HG02798 (cell line): ENCODE measurements around the gene DLK2.
A peak's percentile ranks its signal among the peaks of the same experiment; 100 is the strongest.
"Not testable (repeated sequence)": the region's sequence is repeated elsewhere in the genome, so short reads cannot be mapped to it uniquely, and the experiment has no call there.

ENCODE experiments used
- ATAC-seq: cut with Tn5 transposase; IDR thresholded peaks from one replicate; pipeline ENCODE4 v1.9.1; 2021; ENCODE audit warnings: mild to moderate bottlenecking; ENCODE audit not compliant: unreplicated experiment, poor library complexity

The DLK2 gene, protein sequence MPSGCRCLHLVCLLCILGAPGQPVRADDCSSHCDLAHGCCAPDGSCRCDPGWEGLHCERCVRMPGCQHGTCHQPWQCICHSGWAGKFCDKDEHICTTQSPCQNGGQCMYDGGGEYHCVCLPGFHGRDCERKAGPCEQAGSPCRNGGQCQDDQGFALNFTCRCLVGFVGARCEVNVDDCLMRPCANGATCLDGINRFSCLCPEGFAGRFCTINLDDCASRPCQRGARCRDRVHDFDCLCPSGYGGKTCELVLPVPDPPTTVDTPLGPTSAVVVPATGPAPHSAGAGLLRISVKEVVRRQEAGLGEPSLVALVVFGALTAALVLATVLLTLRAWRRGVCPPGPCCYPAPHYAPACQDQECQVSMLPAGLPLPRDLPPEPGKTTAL

DNA sequence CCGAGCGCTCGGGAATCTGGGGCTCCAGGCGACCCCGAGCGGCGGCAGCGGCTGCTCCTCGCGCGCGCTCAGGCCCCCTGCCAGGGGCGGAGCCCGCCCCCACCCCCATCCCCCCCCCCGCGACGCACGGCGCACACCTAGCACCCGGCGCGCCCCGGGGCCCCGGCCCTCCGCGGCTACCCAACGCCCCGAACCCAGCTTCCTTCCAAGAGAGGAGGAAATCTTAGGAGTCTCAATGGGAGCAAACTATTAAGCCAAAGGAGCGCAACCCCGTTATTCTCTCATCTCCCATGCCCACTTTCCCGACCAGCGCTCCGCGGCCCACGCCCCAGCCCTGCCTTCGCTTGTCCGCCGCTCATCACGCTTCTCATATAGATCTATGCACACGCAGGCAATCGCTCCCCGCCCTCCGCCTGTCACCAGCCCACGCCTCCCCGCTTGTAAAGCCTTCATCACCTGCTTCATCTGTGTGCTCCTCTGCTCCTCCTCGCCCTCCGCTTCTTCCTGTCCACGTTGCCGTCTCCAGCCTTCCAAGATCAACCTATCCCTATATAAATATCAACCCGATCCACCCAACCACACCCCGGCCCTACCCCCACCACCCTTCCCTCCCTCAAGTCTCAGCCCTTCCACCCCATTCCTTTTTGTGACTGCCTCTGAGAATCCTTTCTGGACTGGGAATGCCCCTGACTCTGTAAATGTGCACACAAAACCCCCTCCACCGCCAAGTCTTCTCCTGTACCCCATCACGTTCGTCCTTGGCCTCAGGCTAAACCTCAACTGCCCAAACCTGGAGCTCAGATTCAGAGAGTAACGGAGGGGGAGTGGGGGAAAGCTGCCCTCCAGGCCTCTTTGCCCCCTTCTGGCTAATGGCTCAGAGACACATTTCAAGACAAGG is at the start of gene DLK2:
DLK2 (minus strand) TSS at position 18 of the 898 bp plus-strand sequence. CDS start 723 bp downstream, outside the sequence.
- peak; percentile 37 for ATAC-seq

DNA sequence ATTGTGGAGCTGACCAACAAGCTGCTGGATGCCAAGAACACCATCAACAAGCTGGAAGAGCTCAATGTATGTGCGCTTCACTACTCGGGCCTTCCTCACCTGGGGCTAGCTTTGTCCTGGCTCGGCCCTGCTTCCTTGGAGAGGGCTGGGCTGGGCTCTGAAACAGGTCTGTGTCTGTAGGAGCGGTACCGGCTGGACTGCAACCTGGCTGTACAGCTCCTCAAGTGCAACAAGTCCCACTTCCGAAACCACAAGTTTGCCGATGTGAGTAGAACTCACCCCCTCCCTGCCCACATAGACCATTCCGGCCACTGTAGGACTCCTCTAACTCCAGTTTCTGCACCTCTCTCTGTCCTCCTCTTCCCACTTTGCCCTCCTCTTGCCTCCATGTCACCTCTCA is 48.1 kb upstream of the DLK2 start:
- no peak for ATAC-seq

DNA sequence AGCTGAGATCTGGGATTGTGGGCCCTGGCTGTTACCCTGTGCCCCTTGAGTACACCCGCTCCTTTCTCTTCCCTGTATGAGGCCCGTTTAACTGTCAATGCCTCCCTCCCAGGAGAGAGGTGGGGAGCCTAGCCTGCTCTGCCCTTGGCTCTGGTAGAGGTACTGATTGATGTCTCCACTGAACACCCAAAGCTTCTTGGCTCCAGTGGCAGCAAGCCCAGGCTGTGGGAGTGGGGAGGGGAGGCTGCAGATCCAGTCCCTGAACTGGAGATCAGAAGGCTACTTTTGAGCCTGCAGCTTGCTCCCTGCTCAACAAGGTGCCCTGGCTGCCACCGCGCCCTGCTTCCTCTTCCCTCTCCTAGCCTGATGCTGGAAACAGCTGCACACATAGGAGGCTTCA is 47.3 kb upstream of the DLK2 start:
- no peak for ATAC-seq

DNA sequence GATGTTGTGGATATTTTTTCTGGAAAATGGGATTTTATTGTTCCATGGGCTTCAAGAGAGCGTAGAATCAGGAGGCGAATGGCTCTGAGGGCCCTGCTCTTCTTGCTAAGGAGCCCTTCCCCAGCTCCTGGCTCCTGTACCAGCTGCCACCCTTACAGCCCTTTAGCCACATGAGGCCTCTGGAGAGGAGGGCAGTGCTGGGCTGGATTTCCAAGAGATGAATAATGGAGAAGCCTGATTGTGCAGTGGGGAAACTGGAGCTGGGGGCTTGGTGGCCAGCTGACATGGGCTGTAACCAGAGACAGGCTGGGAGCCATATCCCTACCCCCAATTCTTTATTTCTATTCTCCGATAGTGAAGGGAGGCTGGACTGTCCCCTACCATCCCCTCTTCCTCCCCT is 45.6 kb upstream of the DLK2 start:
- no peak for ATAC-seq

DNA sequence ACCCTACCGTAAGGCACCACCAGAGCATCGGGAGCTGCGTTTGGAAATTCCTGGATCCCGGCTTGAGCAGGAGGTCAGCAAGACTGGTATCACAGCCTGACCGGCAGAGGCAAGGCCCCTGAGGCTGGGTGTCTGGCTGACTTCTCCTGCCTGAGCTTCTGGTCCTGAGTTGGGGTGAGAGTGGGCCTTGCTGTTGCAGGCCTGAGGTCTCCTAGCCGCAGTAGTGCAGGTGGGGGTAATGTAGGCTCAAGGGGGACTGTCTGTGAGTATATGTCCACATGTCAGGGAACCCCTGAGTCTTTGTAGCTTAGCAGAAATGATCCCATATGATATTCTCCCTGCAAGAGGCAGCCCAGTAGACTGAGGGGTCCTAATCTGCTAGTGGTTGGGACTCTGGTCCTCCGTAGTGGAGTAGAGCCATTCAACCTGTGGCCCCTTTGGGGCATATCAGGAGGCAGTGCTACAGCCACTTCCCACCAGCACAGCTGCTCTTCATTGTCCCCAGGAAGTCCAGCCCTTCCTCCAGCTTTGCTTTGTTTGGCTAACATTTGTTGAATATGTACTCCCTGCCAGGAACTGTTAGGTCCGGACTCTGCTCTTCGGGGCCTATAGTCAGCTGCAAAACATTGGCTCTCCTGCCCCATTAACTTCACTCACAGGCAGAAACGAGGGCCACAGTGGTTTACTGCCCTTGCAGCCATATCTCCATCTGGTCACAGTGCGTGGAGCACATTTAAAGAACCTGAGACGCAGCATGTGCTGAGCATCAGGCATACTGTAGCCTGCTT is 43.9 kb upstream of the DLK2 start:
- ATAC-seq, result no peak

DNA sequence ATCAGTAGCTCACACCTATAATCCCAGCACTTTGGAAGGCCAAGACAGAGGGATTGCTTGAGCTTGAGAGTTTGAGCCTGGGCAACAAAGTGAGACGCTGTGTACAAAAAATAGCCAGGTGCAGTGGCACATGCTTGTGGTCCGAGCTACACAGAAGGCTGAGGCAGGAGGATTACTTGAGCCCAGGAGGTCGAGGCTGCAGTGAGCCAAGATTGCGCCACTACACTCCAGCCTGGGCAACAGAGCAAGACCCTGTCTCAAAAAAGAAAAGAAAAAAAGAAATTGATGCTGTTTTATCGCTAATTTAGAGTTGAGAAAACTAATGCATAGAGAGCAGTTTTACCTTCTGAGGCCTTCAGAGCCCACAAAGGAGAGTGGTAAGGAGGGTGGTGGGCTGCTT is 42.9 kb upstream of the DLK2 start:
- ATAC-seq, result not testable (repeated sequence)

DNA sequence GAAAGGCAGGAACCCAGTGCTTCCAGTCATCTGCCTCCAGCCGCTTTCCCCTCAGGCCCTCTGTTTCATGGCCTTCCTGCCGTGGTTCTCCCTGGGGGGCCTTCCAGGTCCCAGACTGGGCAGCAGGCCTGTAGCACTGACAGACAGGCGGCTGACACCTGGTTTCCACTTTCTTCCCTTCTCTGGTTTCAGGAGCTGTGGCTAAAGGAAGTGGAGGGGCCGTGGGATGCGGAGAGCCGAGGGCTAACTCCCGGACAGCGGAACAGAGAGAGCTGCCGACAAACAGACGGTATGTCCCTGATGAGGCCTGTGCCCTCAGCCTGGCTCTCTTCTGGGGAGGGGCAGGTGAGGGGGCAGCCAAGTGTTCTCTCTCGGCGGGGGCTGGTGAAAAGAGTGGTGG is 42.3 kb upstream of the DLK2 start:
- ATAC-seq, result no peak

DNA sequence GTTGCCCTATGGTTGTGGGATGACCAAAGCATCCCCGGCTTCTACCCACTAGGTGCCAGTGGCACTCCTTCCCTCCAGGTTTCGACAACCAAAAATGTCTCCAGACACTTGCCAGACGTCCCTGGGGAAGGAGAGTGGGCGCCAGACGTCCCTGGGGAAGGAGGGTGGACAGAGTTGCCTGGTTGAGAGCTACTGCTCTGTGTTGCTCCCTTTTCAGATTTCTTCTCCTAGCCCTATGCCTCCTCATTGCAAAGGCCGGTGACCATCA is 41.7 kb upstream of the DLK2 start:
- ATAC-seq, result no peak

DNA sequence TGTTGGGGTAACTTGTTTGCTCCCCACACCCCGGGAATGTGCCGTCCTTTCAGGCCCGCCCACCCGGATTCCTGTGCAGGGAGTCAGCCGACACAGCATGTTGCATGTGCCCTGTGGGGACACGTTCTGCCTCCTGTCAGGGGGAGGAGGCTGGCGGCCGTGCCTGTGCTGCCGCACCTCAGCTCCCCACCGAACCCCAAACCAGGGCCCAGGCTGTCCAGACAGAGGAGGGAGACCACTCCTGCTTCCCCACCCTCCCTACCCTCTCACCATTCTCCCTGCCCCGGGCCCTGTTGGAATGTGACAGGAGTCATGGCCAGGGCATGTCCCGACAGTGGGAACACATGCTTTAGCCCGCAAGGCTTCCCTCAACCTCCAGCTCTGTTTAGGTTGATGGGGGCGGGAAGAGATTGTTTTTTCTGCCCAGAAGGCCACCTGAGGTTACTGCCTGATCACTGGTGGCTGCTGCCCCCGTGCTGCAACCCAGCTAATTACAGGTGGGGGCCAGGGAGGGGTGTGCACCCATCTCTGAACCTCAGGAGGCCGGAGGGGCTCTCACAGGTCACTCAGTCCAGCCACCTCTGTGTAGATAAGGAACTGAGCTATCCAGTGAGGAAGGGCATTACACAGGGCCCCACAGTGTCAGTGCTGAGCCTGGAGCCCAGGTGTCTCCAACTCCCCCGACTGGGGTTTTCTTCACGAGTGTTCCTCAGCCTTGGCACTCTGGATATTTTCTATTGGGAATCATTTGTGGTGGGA is 41.2 kb upstream of the DLK2 start:
- ATAC-seq, result no peak

DNA sequence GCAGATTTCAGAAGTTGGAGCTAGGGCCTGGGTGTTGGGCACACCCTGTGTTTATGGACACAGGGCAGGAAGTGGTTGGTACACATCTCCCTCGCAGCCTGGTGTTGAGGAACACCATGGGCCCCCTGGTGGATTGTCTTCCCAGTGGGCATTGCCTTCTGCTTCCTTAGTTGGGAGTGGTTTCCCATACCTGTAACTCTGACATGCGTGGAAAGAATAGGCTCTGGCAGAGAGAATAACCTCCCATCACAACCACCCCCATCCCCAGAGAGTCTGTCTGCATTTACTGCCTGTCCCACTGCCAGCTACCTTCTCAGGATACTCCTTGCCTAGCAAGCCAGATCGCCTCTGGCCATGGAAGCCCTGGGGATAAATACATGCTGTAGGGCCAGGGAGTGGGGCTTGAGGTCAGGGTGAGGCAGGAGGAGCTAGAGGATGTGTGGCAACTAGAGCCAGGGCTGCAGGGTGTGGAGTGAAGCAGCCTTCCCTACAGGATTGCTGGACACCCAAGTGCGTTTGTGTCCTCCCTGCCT is 40.1 kb upstream of the DLK2 start:
- ATAC-seq, result no peak

DNA sequence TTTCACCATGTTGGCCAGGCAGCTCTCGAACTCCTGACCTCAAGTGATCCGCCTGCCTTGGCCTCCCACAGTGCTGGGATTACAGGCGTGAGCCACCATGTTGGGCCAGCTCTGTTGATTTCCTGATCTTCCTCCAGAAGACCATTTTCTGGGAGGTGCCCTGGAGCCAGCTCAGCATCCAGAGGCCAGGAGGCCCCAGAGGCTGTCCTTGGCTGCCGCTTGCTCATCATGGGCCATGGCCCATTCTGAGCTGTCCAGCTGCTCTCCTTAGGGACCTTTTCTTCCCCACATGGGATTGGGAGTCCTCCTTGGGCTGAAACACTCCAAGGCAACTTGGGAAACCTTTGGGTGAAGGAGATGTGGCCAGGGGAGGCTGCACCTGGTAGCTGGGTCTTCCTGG is 39.4 kb upstream of the DLK2 start:
- ATAC-seq, result no peak

DNA sequence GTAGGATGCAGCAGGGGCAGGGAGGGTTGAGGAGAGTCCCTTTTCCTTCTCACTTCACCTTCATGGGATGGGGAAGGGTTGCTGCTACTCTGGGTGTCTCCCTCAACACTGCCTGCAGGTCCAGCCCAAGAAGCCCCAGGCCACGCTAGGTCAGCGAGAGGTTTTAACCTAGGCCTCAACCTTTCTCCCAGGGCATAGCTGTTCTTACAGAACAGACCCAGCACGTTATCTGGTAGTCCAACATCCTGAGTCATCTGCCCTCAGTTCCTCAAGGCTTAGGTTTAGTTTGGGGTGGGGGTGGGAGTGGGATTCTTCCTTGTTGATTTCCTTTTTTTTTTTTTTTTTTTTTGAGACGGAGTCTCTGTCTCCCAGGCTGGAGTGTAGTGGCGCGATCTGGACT is 39.0 kb upstream of the DLK2 start:
- ATAC-seq, result no peak

DNA sequence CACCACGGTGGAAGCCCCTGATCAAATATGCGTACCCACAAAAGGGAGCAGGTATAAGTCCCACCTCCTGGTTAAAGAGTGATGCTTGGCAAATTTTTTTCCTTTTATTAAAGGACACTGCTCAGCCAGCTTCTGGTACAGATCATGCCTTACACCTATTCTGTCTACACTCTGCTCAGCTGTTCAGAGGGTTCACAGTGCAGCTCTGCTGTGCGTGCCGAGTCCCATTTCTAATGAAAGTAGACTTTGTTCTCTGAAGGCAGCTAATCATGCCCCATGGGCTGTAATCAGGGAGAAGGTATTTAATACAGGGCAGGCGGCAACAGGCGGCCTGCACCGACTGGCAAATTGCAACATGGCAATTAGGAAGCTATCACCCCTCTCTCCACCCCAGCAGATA is 38.5 kb upstream of the DLK2 start:
- no peak for ATAC-seq

DNA sequence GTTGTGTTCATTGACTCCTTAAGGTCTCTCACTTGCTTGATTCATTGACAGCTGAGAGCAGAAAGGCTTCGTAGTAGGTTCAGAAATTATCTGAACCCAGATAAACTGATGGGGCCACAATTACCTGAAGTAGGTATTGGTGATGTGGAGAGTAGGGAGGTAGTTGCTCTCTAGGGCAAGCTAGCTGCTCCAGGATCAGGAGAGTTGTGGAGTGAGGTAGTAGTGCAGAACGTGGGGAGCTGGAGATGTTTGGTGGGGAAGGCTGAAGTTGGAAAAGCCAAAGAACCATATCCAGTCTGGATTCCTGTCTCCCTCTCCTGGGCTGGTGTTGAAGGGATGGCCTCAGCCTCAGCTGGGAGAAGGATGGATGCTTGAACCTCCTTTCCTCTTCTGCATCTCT is 37.9 kb upstream of the DLK2 start:
- no peak for ATAC-seq

DNA sequence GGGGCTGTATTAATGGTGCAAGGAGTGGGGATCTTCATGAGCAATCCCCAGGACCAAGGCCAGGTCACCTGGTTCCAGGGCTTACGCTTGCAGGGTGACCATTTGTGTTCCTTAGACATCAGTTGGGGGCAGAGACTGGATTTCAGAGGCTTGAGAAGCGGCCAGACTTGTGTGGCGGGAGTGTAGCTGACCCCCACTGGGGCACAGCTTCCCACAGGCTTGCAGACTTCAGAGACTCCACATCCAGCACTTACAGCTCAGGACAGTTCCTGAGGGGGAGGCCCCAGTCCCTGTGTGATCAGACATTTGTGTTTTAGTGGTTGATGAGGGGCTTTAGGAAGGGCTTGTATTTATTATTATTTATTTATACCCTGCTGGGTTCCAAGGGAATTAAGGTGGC is 37.3 kb upstream of the DLK2 start:
- ATAC-seq, result no peak

DNA sequence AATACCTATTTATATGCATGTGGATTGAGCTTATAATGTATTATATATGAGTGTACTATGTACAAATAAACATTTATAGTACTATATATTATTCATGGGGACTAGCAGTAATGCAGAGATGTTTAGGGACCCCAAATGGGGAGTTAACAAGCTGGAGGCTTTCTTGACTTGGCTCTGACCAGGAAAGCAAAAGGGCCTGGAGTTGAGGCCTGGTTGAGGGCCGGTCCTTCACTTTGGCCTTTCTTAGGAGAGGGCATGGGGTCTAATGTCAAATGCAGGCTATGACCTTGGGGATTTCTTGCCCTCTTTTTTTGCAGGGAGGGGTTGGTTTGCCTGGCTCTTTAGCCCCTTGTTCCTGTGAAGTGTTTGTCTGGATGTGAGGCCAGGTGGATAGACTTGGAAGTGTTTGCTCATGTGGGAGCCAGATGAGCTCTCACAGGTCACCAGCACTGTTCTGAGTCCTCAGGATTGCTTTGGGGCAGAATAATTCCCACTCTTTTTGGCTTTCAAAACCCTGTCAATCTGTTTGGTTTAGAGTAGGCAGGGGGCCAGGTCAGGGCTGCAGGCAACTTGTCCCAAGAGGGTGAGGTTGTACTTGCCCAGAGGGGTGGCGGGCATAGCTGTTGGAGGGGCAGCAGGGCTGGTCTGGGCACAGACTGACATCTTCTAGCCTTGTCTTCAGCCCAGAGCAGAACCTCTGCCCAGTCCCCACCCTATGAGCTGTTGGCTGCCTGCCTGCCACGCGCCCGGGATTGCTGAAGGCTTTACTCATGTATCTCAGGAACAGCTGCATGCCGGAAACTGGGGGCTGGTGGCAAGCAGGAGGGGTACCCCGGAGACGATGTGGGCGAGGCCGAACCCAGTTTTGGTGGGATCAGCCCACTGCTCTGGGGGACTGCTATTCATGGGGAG is 36.7 kb upstream of the DLK2 start:
- no peak for ATAC-seq

DNA sequence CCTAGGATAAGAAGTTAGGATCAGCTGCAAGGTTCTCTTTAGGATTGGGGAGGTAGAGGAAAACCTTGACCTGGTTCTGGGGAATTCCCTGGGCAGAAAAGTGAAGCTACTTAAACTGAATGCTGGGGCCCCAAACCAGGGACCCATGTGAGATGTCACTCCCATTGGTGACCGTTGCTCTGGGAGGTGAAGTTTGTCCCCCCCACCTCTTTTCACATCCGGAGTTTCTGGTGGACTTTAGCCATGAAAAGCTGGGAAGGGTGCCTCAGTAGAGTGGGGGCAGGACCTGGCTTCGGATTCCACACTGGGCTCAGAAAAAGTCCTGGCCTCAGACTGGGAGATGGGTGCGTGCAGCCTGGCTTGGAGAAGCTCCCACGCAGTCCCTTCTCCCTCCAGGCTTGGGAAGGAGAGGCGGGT is 35.2 kb upstream of the DLK2 start:
- ATAC-seq, result no peak

DNA sequence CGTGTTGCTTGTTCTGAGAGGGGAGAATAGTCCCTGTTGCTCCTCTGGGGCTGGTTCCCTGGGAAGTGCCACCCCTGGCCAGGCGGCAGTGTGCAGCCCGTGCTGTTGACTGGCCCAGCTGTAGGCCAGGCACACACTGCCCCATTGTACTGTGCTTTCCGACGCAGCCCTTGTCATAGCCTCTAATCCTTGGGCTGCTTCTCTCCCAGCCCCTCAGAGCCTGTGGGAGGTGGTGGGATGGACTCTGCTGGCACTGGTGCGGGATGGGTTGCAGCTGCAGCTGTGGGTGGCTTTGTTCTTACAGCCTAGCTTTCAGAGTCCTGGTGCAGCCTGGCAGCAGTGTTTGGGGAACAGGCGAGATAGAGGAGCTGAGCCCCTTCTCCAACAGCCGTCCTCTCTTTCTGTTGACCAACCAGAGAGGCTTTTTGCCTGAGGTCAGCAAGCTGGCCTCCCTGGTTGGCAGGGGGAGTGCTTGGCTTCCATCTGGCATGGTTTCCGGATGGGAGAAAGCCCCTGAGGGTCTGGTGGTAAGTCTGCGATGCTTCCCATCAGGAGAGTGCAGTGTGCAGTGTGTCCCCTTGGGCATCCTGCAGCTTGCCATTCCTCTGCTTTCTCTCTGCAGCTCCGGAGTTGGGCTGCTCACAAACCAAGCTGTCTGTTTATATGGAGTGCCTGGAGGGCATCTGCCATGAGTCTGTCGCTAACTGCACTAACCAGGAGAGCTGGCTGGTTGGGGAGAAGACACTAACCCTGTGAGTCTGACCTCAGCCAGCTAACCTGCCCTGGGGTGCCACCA is 34.1 kb upstream of the DLK2 start:
- ATAC-seq, result no peak
